Stimulated activated naive CD8-positive, alpha-beta T cell treated with anti-CD3 and anti-CD28 coated beads, Interleukin-15, amount 100 ng/mL, for 72 hours (primary cell): ENCODE measurements around the gene MRPS18A.

Experiments used
- ATAC-seq: fragments of 150-1000 bp; cut with Tn5 transposase; 2 replicates; pipeline ENCODE4 v1.10.0; 2021; ENCODE audit warnings: mild to moderate bottlenecking, moderate library complexity
- DNase-seq, 2 donors: peaks; one replicate each; pipeline ENCODE4 v3.0.0; 2021 to 2022
- H3K27ac Mint-ChIP-seq, 2 donors: one replicate each; pipeline ENCODE4 v1.8.0; 2022; ENCODE audit warnings: mild to moderate bottlenecking in 2 of 2, mixed read lengths in 2 of 2, moderate library complexity in 2 of 2
- H3K27me3 Mint-ChIP-seq: one replicate; pipeline ENCODE4 v1.8.0; 2022; ENCODE audit warnings: mixed read lengths
- H3K4me1 Mint-ChIP-seq: one replicate; pipeline ENCODE4 v1.8.0; 2022; ENCODE audit warnings: mild to moderate bottlenecking, mixed read lengths
- H3K4me3 Mint-ChIP-seq, 2 donors: one replicate each; pipeline ENCODE4 v1.8.0; 2022; ENCODE audit warnings: mild to moderate bottlenecking in 2 of 2, mixed read lengths in 2 of 2, moderate library complexity in 1 of 2
- H3K9me3 Mint-ChIP-seq, 2 donors: one replicate each; pipeline ENCODE4 v1.8.0; 2022; ENCODE audit warnings: mixed read lengths in 2 of 2

Gene MRPS18A

GRCh38 chr6:43687437-43688347 is at the start of gene MRPS18A:
TSS of gene MRPS18A (minus strand) at chr6:43687791. CDS start at chr6:43687779, 12 bp downstream.
- DNase-seq (peak; percentile 70 to 81), ATAC-seq (peak; percentile 99)
- H3K27ac Mint-ChIP-seq = peak within 1 kb of the TSS; percentile 90 to 98
- H3K4me3 Mint-ChIP-seq = peak within 1 kb of the TSS; percentile 88 to 94
- H3K9me3 Mint-ChIP-seq = no peaks in the 10 kb centered on the region
- H3K27me3 Mint-ChIP-seq = no peaks in the 10 kb centered on the region
- H3K4me1 Mint-ChIP-seq = peaks cover 45% of the 10 kb centered on the region

GRCh38 chr6:43736844-43737243 is 49.3 kb upstream of the MRPS18A start:
- Mint-ChIP-seq H3K4me3 (no peak overlapping the region), H3K4me1 (peaks cover 48% of the 10 kb centered on the region), H3K9me3 (peaks cover 16 to 17% of the 10 kb centered on the region in 2 donors), H3K27ac (peak overlapping the region; percentile 41 to 60), H3K27me3 (no peaks in the 10 kb centered on the region)
- DNase-seq (no peak), ATAC-seq (no peak)

- Mint-ChIP-seq H3K27me3 (no peaks in the 10 kb centered on the region), H3K4me1 (peaks cover 48% of the 10 kb centered on the region), H3K27ac (peak overlapping the region; percentile 19 to 52), H3K4me3 (no peak overlapping the region), H3K9me3 (peaks cover 21 to 23% of the 10 kb centered on the region in 2 donors)
- DNase-seq (no peak), ATAC-seq (no peak)
Measured at GRCh38 chr6:43736211-43736786, 48.7 kb upstream of the MRPS18A start.

- ATAC-seq (no peak), DNase-seq (no peak)
- H3K27ac Mint-ChIP-seq = peak overlapping the region in 1 of 2 donors; percentile 82
- peak overlapping the region in 1 of 2 donors; percentile 12 for H3K4me3 Mint-ChIP-seq
- peaks cover 27 to 29% of the 10 kb centered on the region in 2 donors for H3K9me3 Mint-ChIP-seq
- peaks cover 45% of the 10 kb centered on the region for H3K4me1 Mint-ChIP-seq
- H3K27me3 Mint-ChIP-seq = no peaks in the 10 kb centered on the region
Measured at GRCh38 chr6:43735642-43736199, 48.1 kb upstream of the MRPS18A start.

GRCh38 chr6:43734294-43734665 is 46.7 kb upstream of the MRPS18A start:
- peak overlapping the region; percentile 99 to 100 for H3K27ac Mint-ChIP-seq
- peaks cover 31 to 34% of the 10 kb centered on the region in 2 donors for H3K9me3 Mint-ChIP-seq
- DNase-seq = no peak
- H3K4me3 Mint-ChIP-seq = peak overlapping the region; percentile 65 to 80
- peaks cover 40% of the 10 kb centered on the region for H3K4me1 Mint-ChIP-seq
- H3K27me3 Mint-ChIP-seq = no peaks in the 10 kb centered on the region
- no peak for ATAC-seq

- peak overlapping the region; percentile 99 to 100 for H3K27ac Mint-ChIP-seq
- DNase-seq (peak; percentile 38 to 87), ATAC-seq (peak; percentile 98)
- peaks cover 34 to 36% of the 10 kb centered on the region in 2 donors for H3K9me3 Mint-ChIP-seq
- no peaks in the 10 kb centered on the region for H3K27me3 Mint-ChIP-seq
- peak overlapping the region; percentile 64 to 80 for H3K4me3 Mint-ChIP-seq
- peaks cover 40% of the 10 kb centered on the region for H3K4me1 Mint-ChIP-seq
Measured at GRCh38 chr6:43733471-43734293, 46.1 kb upstream of the MRPS18A start.

GRCh38 chr6:43730634-43731033 is 43.0 kb upstream of the MRPS18A start:
- no peak for DNase-seq
- H3K27me3 Mint-ChIP-seq = no peaks in the 10 kb centered on the region

GRCh38 chr6:43729537-43729936 is 41.9 kb upstream of the MRPS18A start:
- DNase-seq = no peak
- Mint-ChIP-seq H3K9me3 (peaks cover 34 to 36% of the 10 kb centered on the region in 2 donors), H3K27me3 (no peaks in the 10 kb centered on the region), H3K4me3 (no peak overlapping the region), H3K4me1 (peaks cover 44% of the 10 kb centered on the region), H3K27ac (no peak overlapping the region)
- ATAC-seq = no peak

More at GRCh38 chr6:43730634-43731033, 43.0 kb upstream of the MRPS18A start:
- peaks cover 34 to 36% of the 10 kb centered on the region in 2 donors for H3K9me3 Mint-ChIP-seq
- ATAC-seq = no peak
- no peak overlapping the region for H3K4me3 Mint-ChIP-seq
- peaks cover 36% of the 10 kb centered on the region for H3K4me1 Mint-ChIP-seq
- H3K27ac Mint-ChIP-seq = no peak overlapping the region

GRCh38 chr6:43728586-43728985 is 41.0 kb upstream of the MRPS18A start:
- Mint-ChIP-seq H3K27me3 (no peaks in the 10 kb centered on the region), H3K27ac (no peak overlapping the region), H3K9me3 (peaks cover 34 to 36% of the 10 kb centered on the region in 2 donors), H3K4me1 (peaks cover 44% of the 10 kb centered on the region), H3K4me3 (no peak overlapping the region)
- DNase-seq (no peak), ATAC-seq (no peak)

- ATAC-seq (no peak), DNase-seq (no peak)
- Mint-ChIP-seq H3K9me3 (peaks cover 25 to 28% of the 10 kb centered on the region in 2 donors), H3K27me3 (no peaks in the 10 kb centered on the region), H3K4me1 (peaks cover 43% of the 10 kb centered on the region), H3K27ac (no peak overlapping the region), H3K4me3 (no peak overlapping the region)
Measured at GRCh38 chr6:43727634-43728033, 40.0 kb upstream of the MRPS18A start.

GRCh38 chr6:43725643-43726580 is 38.3 kb upstream of the MRPS18A start:
- ATAC-seq = peak; percentile 3
- Mint-ChIP-seq H3K4me1 (peaks cover 43% of the 10 kb centered on the region), H3K27ac (peak overlapping the region; percentile 97 to 100), H3K4me3 (peak overlapping the region; percentile 72 to 85), H3K9me3 (peaks cover 8 to 11% of the 10 kb centered on the region in 2 donors), H3K27me3 (no peaks in the 10 kb centered on the region)
- DNase-seq = no peak

- Mint-ChIP-seq H3K4me1 (peaks cover 43% of the 10 kb centered on the region), H3K9me3 (peaks cover 0 to 5% of the 10 kb centered on the region in 2 donors), H3K27ac (peak overlapping the region; percentile 97 to 100), H3K4me3 (peak overlapping the region; percentile 72 to 85), H3K27me3 (no peaks in the 10 kb centered on the region)
- ATAC-seq (peak; percentile 90), DNase-seq (peak; percentile 88 to 93)
Measured at GRCh38 chr6:43724914-43725642, 37.5 kb upstream of the MRPS18A start.

GRCh38 chr6:43724354-43724753 is 36.8 kb upstream of the MRPS18A start:
- Mint-ChIP-seq H3K9me3 (peaks cover 0 to 5% of the 10 kb centered on the region in 2 donors), H3K27me3 (no peaks in the 10 kb centered on the region), H3K4me1 (peaks cover 43% of the 10 kb centered on the region), H3K27ac (peak overlapping the region; percentile 97 to 100), H3K4me3 (peak overlapping the region; percentile 72 to 85)
- ATAC-seq (peak; percentile 1), DNase-seq (peak in 1 of 2 donors; percentile 31)
